Subcutaneous adipose tissue (tissue), 4 donors: Measurements from ENCODE around the gene DAB1. TPM values are rescaled to one million over a fixed set of nuclear protein-coding genes. Genes with fewer than 3 reads are reported as not detected.

ENCODE experiments used
- CTCF ChIP-seq: fragments of 450-650 bp; IDR thresholded peaks from one replicate; pipeline ENCODE4 v1.5.1; 2016; ENCODE audit warnings: low read depth, mild to moderate bottlenecking, control low read depth, antibody characterized with exemption, moderate library complexity
- total RNA-seq, 4 donors: library from RNA; depleted of rRNA; stranded (reverse); fragments of >200 nt; gene quantifications; one replicate each; pipeline ENCODE4 v1.1.0, GENCODE V29; 2016

DAB1 gene
- total RNA-seq, 4 donors from 2014 or later = 0.22 to 0.98 (median 0.45) TPM

- TF ChIP-seq CTCF = no peak
Measured at GRCh38 chr1:57250021-57250420, 173.8 kb downstream of the DAB1 start.

- TF ChIP-seq CTCF = no peak
Measured at GRCh38 chr1:57249511-57249910, 174.3 kb downstream of the DAB1 start.

GRCh38 chr1:57248830-57249229, 175.0 kb downstream of the DAB1 start:
- no peak for TF ChIP-seq CTCF

GRCh38 chr1:57238233-57238781, 185.6 kb downstream of the DAB1 start:
- TF ChIP-seq CTCF = no peak

GRCh38 chr1:57235730-57236510, 187.9 kb downstream of the DAB1 start:
- TF ChIP-seq CTCF = no peak

- TF ChIP-seq CTCF = no peak
Measured at GRCh38 chr1:57234459-57234858, 189.4 kb downstream of the DAB1 start.

GRCh38 chr1:57232500-57232899, 191.4 kb downstream of the DAB1 start:
- TF ChIP-seq CTCF = no peak
